Adrenal gland (tissue), 5 donors: ENCODE results near the gene PAQR4.

ENCODE experiments used
- POLR2A ChIP-seq, 2 donors: fragments of 450-650 bp; IDR thresholded peaks; one replicate each; pipeline ENCODE4 v1.6.1; 2017; ENCODE audit warnings: antibody characterized with exemption in 2 of 2, mild to moderate bottlenecking in 2 of 2, moderate library complexity in 1 of 2
- TF ChIP-seq, protein P1 (sequence below), 6 experiments: fragments of 450-650 bp in 4 of 6; fragments of 200-600 bp in 2 of 6; sonication (generic) in 1 of 6; IDR thresholded peaks; 1 replicate in 5 of 6; 2 replicates in 1 of 6; pipeline versions ENCODE4 v1.5.1 to v1.8.0; 2016 to 2021; ENCODE audit warnings: antibody characterized with exemption in 6 of 6, mild to moderate bottlenecking in 2 of 6, moderate library complexity in 1 of 6
- donor health status: DM: no; HTN: no; CAD: no.

DNA sequence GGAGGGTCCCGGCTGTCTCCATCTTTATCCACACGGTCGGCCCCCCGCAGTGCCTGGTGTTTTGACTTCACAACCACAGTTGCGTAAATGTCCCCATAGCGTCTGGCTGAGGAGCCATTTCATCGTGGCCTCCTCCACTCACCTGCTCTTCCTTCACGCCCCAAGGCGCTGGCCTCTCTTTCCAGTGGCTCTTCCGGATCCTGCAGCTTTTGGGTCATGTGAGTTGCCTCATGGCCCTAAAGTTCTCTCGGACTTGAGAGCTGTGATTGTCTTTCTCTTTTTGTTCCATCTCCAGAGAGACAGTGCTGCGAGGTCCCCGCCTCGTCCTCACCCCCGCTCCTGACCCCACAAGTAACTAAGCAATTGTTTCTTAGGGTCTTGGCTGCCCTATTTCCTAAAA lies 34.7 kb upstream of the PAQR4 start:
- TF ChIP-seq, protein P1, sequence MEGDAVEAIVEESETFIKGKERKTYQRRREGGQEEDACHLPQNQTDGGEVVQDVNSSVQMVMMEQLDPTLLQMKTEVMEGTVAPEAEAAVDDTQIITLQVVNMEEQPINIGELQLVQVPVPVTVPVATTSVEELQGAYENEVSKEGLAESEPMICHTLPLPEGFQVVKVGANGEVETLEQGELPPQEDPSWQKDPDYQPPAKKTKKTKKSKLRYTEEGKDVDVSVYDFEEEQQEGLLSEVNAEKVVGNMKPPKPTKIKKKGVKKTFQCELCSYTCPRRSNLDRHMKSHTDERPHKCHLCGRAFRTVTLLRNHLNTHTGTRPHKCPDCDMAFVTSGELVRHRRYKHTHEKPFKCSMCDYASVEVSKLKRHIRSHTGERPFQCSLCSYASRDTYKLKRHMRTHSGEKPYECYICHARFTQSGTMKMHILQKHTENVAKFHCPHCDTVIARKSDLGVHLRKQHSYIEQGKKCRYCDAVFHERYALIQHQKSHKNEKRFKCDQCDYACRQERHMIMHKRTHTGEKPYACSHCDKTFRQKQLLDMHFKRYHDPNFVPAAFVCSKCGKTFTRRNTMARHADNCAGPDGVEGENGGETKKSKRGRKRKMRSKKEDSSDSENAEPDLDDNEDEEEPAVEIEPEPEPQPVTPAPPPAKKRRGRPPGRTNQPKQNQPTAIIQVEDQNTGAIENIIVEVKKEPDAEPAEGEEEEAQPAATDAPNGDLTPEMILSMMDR (IDR thresholded peaks at IDR 0.05) = no peak
- no peak for TF ChIP-seq POLR2A (IDR thresholded peaks at IDR 0.05)
